ENCODE results near the gene DNAJC30. TPM values are rescaled to one million over a fixed set of nuclear protein-coding genes. Genes with fewer than 3 reads are reported as not detected.
A peak's percentile ranks its signal among the peaks of the same experiment; 100 is the strongest.

Gene DNAJC30
- total and polyA plus RNA-seq, 2 of the 8 experiments (the other 6 are each of a cell fraction or from before 2014, with no cell fraction given) = 6.1 to 6.3 TPM

DNA sequence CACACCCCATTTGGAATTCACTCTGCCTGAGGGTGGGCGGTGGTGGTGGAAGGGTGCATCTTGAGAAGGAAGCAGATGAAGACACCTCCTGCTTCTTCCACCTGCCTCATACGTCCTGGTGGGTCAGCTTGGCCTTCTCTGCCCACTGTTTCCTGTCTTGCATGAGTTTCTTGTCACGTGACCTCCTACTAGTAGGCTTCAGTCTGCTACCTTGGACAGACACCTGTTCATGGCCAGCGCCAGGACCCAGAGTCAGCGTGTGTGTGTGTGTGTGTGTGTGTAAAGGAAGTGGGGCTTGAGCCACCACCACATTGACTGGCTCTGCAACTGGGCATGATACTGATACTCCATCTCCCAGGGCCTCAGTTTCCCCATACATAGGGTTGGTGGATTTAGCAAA is 32.7 kb downstream of the DNAJC30 start:
- no peak overlapping the region for H3K4me3 ChIP-seq (ENCODE audit: extremely low read depth in 1 of 4, insufficient read depth in 2 of 4, low read depth in 3 of 4, low read length in 4 of 4)
- no peak overlapping the region for H3K18ac ChIP-seq (ENCODE audit: extremely low read depth, low read length)
- no peak overlapping the region for H2AK5ac ChIP-seq (ENCODE audit: low read depth, low read length)
- no peak overlapping the region for H2BK12ac ChIP-seq (ENCODE audit: low read depth, low read length)
- H3K56ac ChIP-seq (replicated peaks; ENCODE audit: insufficient read length, low read depth, low read length) = no peak overlapping the region
- H3K23ac ChIP-seq (ENCODE audit: insufficient read length) = no peak overlapping the region
- FAIRE-seq = no peak
- no peaks in the 10 kb centered on the region for H4K20me1 ChIP-seq (replicated peaks in 1 of 2; ENCODE audit: control insufficient read depth in 1 of 2, insufficient read depth in 2 of 2, low read length in 2 of 2)
- H3K27me3 ChIP-seq (replicated peaks in 1 of 4; ENCODE audit: control insufficient read depth in 3 of 4, extremely low read depth in 1 of 4, insufficient read depth in 3 of 4, low read length in 3 of 4) = peaks cover 0 to 30% (median 25%) of the 10 kb centered on the region in 4 experiments; a peak in 6 of 7 replicates
- no peaks in the 10 kb centered on the region for H3K9me3 ChIP-seq (ENCODE audit: insufficient read depth in 2 of 2, low read depth in 1 of 2, low read length in 1 of 2)
- ChIA-PET POLR2A (ENCODE audit: partially characterized antibody) (no interaction called here), CTCF (ENCODE audit: partially characterized antibody) (interaction anchor here (0.8 kb wide), 1 partner anchor 75 kb away, joined by 3 read pairs; no protein-coding TSS in a partner anchor)
- H2BK5ac ChIP-seq (ENCODE audit: low read depth, low read length) = no peak overlapping the region
- no peak overlapping the region for H3K27ac ChIP-seq (ENCODE audit: low read depth, low read length)
- H3K79me2 ChIP-seq (ENCODE audit: control insufficient read depth in 1 of 2, insufficient read depth in 2 of 2, low read length in 2 of 2) = no peaks in the 10 kb centered on the region
- peaks cover 8% of the 10 kb centered on the region; the same call in 1 of the 2 replicates for H3K23me2 ChIP-seq (ENCODE audit: low read depth, low read length)
- peaks cover 0 to 14% (median 7%) of the 10 kb centered on the region in 4 experiments; a peak in 6 of 7 replicates for H3K4me1 ChIP-seq (replicated peaks in 1 of 4; ENCODE audit: control insufficient read depth in 3 of 4, insufficient read depth in 4 of 4, low read length in 3 of 4)
- DNase-seq (ENCODE audit: low read depth in 1 of 2, low spot score in 2 of 2) = no peak
- H2BK15ac ChIP-seq (ENCODE audit: low read length) = 0 out of 2 replicates have a peak overlapping the region, but pooled peaks have one; percentile 72
- no peak overlapping the region for H3K9ac ChIP-seq (replicated peaks in 1 of 4; ENCODE audit: extremely low read depth in 1 of 4, low read depth in 3 of 4, low read length in 3 of 4)
- no peak overlapping the region for H2BK120ac ChIP-seq (replicated peaks; ENCODE audit: low read depth, low read length)
- H2AFZ ChIP-seq (ENCODE audit: low read length) = no peak overlapping the region
- H3K79me1 ChIP-seq (ENCODE audit: low read depth, low read length) = no peaks in the 10 kb centered on the region
- no peak overlapping the region for H4K5ac ChIP-seq (ENCODE audit: insufficient read length, low read depth, low read length)
- H4K8ac ChIP-seq (ENCODE audit: extremely low read depth, insufficient read depth, low read length) = no peak overlapping the region
- H2BK20ac ChIP-seq (ENCODE audit: low read length) = no peak overlapping the region
- no peak overlapping the region for H3K4me2 ChIP-seq (ENCODE audit: insufficient read depth in 1 of 2, low read depth in 2 of 2, low read length in 2 of 2)
- no peak overlapping the region for H3K4ac ChIP-seq (replicated peaks; ENCODE audit: insufficient read length, low read depth, low read length)
- 83% methylated on average over 5 of the region's 5 CpGs; no CpG with 5 or more reads in 1 of the 2 experiments for WGBS, 2 experiments (ENCODE audit: extremely low coverage in 1 of 2, insufficient coverage in 1 of 2, insufficient read length in 1 of 2, insufficient replicate concordance in 2 of 2, low coverage in 1 of 2, low lambda C conversion rate in 2 of 2, missing lambda C conversion rate in 1 of 2)
- H3K36me3 ChIP-seq (ENCODE audit: control insufficient read depth in 2 of 4, insufficient read depth in 4 of 4, low read length in 3 of 4) = no peaks in the 10 kb centered on the region
- H3K14ac ChIP-seq (ENCODE audit: insufficient read length) = no peak overlapping the region
- no peak overlapping the region for H4K91ac ChIP-seq (replicated peaks; ENCODE audit: insufficient read length, low read length)
- TF ChIP-seq, protein P1, sequence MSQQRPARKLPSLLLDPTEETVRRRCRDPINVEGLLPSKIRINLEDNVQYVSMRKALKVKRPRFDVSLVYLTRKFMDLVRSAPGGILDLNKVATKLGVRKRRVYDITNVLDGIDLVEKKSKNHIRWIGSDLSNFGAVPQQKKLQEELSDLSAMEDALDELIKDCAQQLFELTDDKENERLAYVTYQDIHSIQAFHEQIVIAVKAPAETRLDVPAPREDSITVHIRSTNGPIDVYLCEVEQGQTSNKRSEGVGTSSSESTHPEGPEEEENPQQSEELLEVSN (IDR thresholded peaks at IDR 0.05) = no peak
- no peak for TF ChIP-seq EGR1 (IDR thresholded peaks at IDR 0.05; ENCODE audit: borderline replicate concordance, low read depth, low read length)
- TF ChIP-seq HDAC2 (IDR thresholded peaks at IDR 0.05; ENCODE audit: borderline replicate concordance in 1 of 2, low read depth in 2 of 2, low read length in 2 of 2) = no peak
- no peak for TF ChIP-seq TCF12 (IDR thresholded peaks at IDR 0.05; ENCODE audit: low read depth, low read length)
- TF ChIP-seq SP2 (IDR thresholded peaks at IDR 0.05; ENCODE audit: low read length) = no peak
- TF ChIP-seq SRF (IDR thresholded peaks at IDR 0.05; ENCODE audit: low read depth, low read length) = no peak
